Neural progenitor cell (in vitro differentiated cells): ENCODE data around the gene LIPK. TPM values are rescaled to one million over a fixed set of nuclear protein-coding genes. Genes with fewer than 3 reads are reported as not detected.

Experiments used
- DNase-seq: peaks from one replicate; pipeline ENCODE4 v3.0.0-alpha.2; 2016; ENCODE audit warnings: low spot score
- H2AFZ ChIP-seq: fragments of 200-600 bp; sonication (generic); replicated peaks from 2 replicates; pipeline ENCODE4 v1.6.1; 2016; ENCODE audit warnings: antibody characterized with exemption
- H3F3A ChIP-seq: fragments of 200-600 bp; sonication (generic); 2 replicates; pipeline ENCODE4 v1.6.1; 2016; ENCODE audit warnings: antibody characterized with exemption, low read depth
- H3K27ac ChIP-seq: fragments of 200-600 bp; sonication (generic); 2 replicates; pipeline ENCODE4 v1.5.1; 2016; ENCODE audit warnings: mild to moderate bottlenecking
- H3K27me3 ChIP-seq: fragments of 200-600 bp; sonication (generic); 2 replicates; pipeline ENCODE4 v1.6.1; 2016; ENCODE audit warnings: mild to moderate bottlenecking, moderate library complexity
- H3K36me3 ChIP-seq: fragments of 200-600 bp; sonication (generic); 2 replicates; pipeline ENCODE4 v1.5.1; 2016
- H3K4me1 ChIP-seq: fragments of 200-600 bp; sonication (generic); 2 replicates; pipeline ENCODE4 v1.6.1; 2016; ENCODE audit warnings: mixed run types
- H3K4me2 ChIP-seq: fragments of 200-600 bp; sonication (generic); 2 replicates; pipeline ENCODE4 v1.6.1; 2016
- H3K4me3 ChIP-seq: fragments of 200-600 bp; sonication (generic); 2 replicates; pipeline ENCODE4 v1.5.1; 2016
- H3K79me2 ChIP-seq: fragments of 200-600 bp; sonication (generic); 2 replicates; pipeline ENCODE4 v1.6.1; 2016; ENCODE audit warnings: low read depth
- H3K9ac ChIP-seq: fragments of 200-600 bp; sonication (generic); 2 replicates; pipeline ENCODE4 v1.6.1; 2016
- H3K9me3 ChIP-seq: fragments of 200-600 bp; sonication (generic); 2 replicates; pipeline ENCODE4 v1.5.1; 2016; ENCODE audit warnings: low read depth
- H4K20me1 ChIP-seq: fragments of 200-600 bp; sonication (generic); 2 replicates; pipeline ENCODE4 v1.6.1; 2016; ENCODE audit warnings: low read depth
- H3K27ac Mint-ChIP-seq: 3 replicates; pipeline ENCODE4 v1.8.0; 2021; ENCODE audit warnings: mixed read lengths
- H3K27me3 Mint-ChIP-seq: 2 replicates; pipeline ENCODE4 v1.8.0; 2022; ENCODE audit warnings: low read depth, mild to moderate bottlenecking, inconsistent platforms, moderate library complexity, mixed read lengths; ENCODE audit not compliant: insufficient read depth
- H3K36me3 Mint-ChIP-seq: 3 replicates; pipeline ENCODE4 v1.8.0; 2021; ENCODE audit warnings: mixed read lengths
- H3K4me1 Mint-ChIP-seq: 3 replicates; pipeline ENCODE4 v1.8.0; 2021; ENCODE audit warnings: mixed read lengths
- H3K4me3 Mint-ChIP-seq: 3 replicates; pipeline ENCODE4 v1.8.0; 2021; ENCODE audit warnings: mild to moderate bottlenecking, moderate library complexity, mixed read lengths
- H3K9me3 Mint-ChIP-seq: 3 replicates; pipeline ENCODE4 v1.8.0; 2020; ENCODE audit warnings: mixed read lengths
- CTCF ChIP-seq: fragments of 200-600 bp; sonication (generic); IDR thresholded peaks from 2 replicates; pipeline ENCODE4 v1.5.1; 2017; ENCODE audit warnings: antibody characterized with exemption, mild to moderate bottlenecking
- EZH2 ChIP-seq: fragments of 200-600 bp; sonication (generic); IDR thresholded peaks from 2 replicates; pipeline ENCODE4 v1.6.1; 2017; ENCODE audit warnings: antibody characterized with exemption, mild to moderate bottlenecking, moderate library complexity
- EZH2phosphoT487 ChIP-seq: fragments of 200-600 bp; sonication (generic); IDR thresholded peaks from 2 replicates; pipeline ENCODE4 v1.6.1; 2017; ENCODE audit warnings: antibody characterized with exemption
- total RNA-seq: library from RNA; depleted of rRNA; stranded (reverse); fragments of >200 nt; gene quantifications from 2 replicates; pipeline ENCODE4 v1.2.3, GENCODE V29; 2015; ENCODE audit warnings: low replicate concordance

The LIPK gene
- total RNA-seq, 1 donor from 2014 or later = not detected

- Mint-ChIP-seq H3K9me3 (no peaks in the 10 kb centered on the region), H3K4me3 (no peak overlapping the region), H3K36me3 (no peaks in the 10 kb centered on the region), H3K27ac (no peak overlapping the region), H3K4me1 (no peaks in the 10 kb centered on the region), H3K27me3 (no peaks in the 10 kb centered on the region)
- H3K27me3 ChIP-seq = no peaks in the 10 kb centered on the region
- no peaks in the 10 kb centered on the region for H3K4me1 ChIP-seq
- no peak overlapping the region for H3K9ac ChIP-seq
- no peaks in the 10 kb centered on the region for H3K79me2 ChIP-seq
- no peaks in the 10 kb centered on the region for H3K36me3 ChIP-seq
- no peak overlapping the region for H3K27ac ChIP-seq
- no peaks in the 10 kb centered on the region for H4K20me1 ChIP-seq
- DNase-seq = no peak
- no peaks in the 10 kb centered on the region for H3F3A ChIP-seq
- H3K4me2 ChIP-seq = no peak overlapping the region
- no peak overlapping the region for H3K4me3 ChIP-seq
- peak overlapping the region; percentile 6 for H2AFZ ChIP-seq
- no peak for TF ChIP-seq EZH2
- TF ChIP-seq CTCF = no peak
- TF ChIP-seq EZH2phosphoT487 = no peak
- no peaks in the 10 kb centered on the region for H3K9me3 ChIP-seq
Observed at GRCh38 chr10:88672041-88672440, 34.0 kb upstream of the LIPK start.

- Mint-ChIP-seq H3K4me1 (no peaks in the 10 kb centered on the region), H3K27ac (no peak overlapping the region), H3K4me3 (no peak overlapping the region), H3K9me3 (no peaks in the 10 kb centered on the region), H3K36me3 (no peaks in the 10 kb centered on the region), H3K27me3 (no peaks in the 10 kb centered on the region)
- no peak overlapping the region for H3K9ac ChIP-seq
- DNase-seq = no peak
- no peaks in the 10 kb centered on the region for H3K27me3 ChIP-seq
- no peaks in the 10 kb centered on the region for H3K79me2 ChIP-seq
- H4K20me1 ChIP-seq = no peaks in the 10 kb centered on the region
- H3K36me3 ChIP-seq = no peaks in the 10 kb centered on the region
- H3K4me2 ChIP-seq = no peak overlapping the region
- H3F3A ChIP-seq = no peaks in the 10 kb centered on the region
- TF ChIP-seq EZH2 (no peak), CTCF (no peak), EZH2phosphoT487 (no peak)
- no peaks in the 10 kb centered on the region for H3K9me3 ChIP-seq
- no peak overlapping the region for H2AFZ ChIP-seq
- H3K4me1 ChIP-seq = no peaks in the 10 kb centered on the region
- no peak overlapping the region for H3K27ac ChIP-seq
- H3K4me3 ChIP-seq = no peak overlapping the region
Observed at GRCh38 chr10:88676283-88677060, 29.6 kb upstream of the LIPK start.

- Histone ChIP-seq H3K4me1 (no peaks in the 10 kb centered on the region), H3F3A (no peaks in the 10 kb centered on the region), H4K20me1 (no peaks in the 10 kb centered on the region), H2AFZ (no peak overlapping the region), H3K4me3 (no peak overlapping the region), H3K27ac (no peak overlapping the region), H3K36me3 (no peaks in the 10 kb centered on the region), H3K79me2 (no peaks in the 10 kb centered on the region), H3K27me3 (no peaks in the 10 kb centered on the region), H3K9ac (no peak overlapping the region), H3K4me2 (no peak overlapping the region), H3K9me3 (no peaks in the 10 kb centered on the region)
- DNase-seq = no peak
- Mint-ChIP-seq H3K9me3 (no peaks in the 10 kb centered on the region), H3K4me3 (no peak overlapping the region), H3K4me1 (no peaks in the 10 kb centered on the region), H3K36me3 (no peaks in the 10 kb centered on the region), H3K27me3 (no peaks in the 10 kb centered on the region), H3K27ac (no peak overlapping the region)
- no peak for TF ChIP-seq EZH2phosphoT487
- TF ChIP-seq EZH2 = no peak
Observed at GRCh38 chr10:88680958-88681357, 25.1 kb upstream of the LIPK start.

GRCh38 chr10:88682491-88682890 is 23.6 kb upstream of the LIPK start:
- H3F3A ChIP-seq = no peaks in the 10 kb centered on the region
- Mint-ChIP-seq H3K4me3 (no peak overlapping the region), H3K27ac (no peak overlapping the region), H3K36me3 (no peaks in the 10 kb centered on the region), H3K9me3 (no peaks in the 10 kb centered on the region), H3K27me3 (no peaks in the 10 kb centered on the region), H3K4me1 (no peaks in the 10 kb centered on the region)
- no peak overlapping the region for H3K27ac ChIP-seq
- H3K79me2 ChIP-seq = no peaks in the 10 kb centered on the region
- TF ChIP-seq EZH2phosphoT487 (no peak), CTCF (no peak), EZH2 (no peak)
- H3K36me3 ChIP-seq = no peaks in the 10 kb centered on the region
- no peak overlapping the region for H3K4me3 ChIP-seq
- H4K20me1 ChIP-seq = no peaks in the 10 kb centered on the region
- H3K4me2 ChIP-seq = no peak overlapping the region
- no peaks in the 10 kb centered on the region for H3K9me3 ChIP-seq
- no peak overlapping the region for H2AFZ ChIP-seq
- H3K9ac ChIP-seq = no peak overlapping the region
- no peaks in the 10 kb centered on the region for H3K27me3 ChIP-seq
- DNase-seq = no peak
- no peaks in the 10 kb centered on the region for H3K4me1 ChIP-seq
